ENCODE results near the gene RFC1. TPM values are rescaled to one million over a fixed set of nuclear protein-coding genes. Genes with fewer than 3 reads are reported as not detected.

RFC1 gene
- total and polyA plus RNA-seq, 11 donors: 5.3 to 31.2 (median 23.1) TPM

DNA sequence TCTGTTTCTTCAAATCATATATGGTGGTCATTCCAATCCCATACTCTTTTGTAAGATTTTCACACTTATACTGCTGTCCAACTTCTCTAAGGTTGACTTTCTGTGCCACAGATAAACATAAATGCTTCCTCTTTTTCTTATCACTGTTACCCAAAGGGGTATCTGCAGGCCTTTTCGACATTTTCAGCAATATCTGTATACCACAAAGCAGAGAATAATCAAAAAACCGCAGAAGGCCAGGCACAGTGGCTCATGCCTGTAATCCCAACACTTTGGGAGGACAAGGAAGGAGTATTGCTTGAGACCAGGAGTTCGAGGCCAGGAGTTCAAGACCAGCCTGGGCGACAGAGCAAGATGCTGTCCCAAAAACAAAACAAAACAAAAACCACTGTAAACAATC is 3.1 kb upstream of the RFC1 start:
- ATAC-seq (no peak), DNase-seq (no peak)
- Histone ChIP-seq H3K9me3 (no peaks in the 10 kb centered on the region), H3K27me3 (no peaks in the 10 kb centered on the region), H3K4me1 (peaks cover 0 to 20% (median 14%) of the 10 kb centered on the region in 12 donors), H3K4me3 (no peak overlapping the region), H3K36me3 (no peaks in the 10 kb centered on the region), H3K27ac (no peak overlapping the region)
- intact Hi-C loops (cut with DNase I): loop anchor here in 3 of 10 donors (5.0 to 10.0 kb wide), 3 partner anchors 86 to 266 kb away; partner anchors contain the start of genes LIAS (in 1 of the 3), RPL9 (in 1 of the 3), SMIM14 (in 1 of the 3) and WDR19 (in 1 of the 3)
- TF ChIP-seq, protein P1, sequence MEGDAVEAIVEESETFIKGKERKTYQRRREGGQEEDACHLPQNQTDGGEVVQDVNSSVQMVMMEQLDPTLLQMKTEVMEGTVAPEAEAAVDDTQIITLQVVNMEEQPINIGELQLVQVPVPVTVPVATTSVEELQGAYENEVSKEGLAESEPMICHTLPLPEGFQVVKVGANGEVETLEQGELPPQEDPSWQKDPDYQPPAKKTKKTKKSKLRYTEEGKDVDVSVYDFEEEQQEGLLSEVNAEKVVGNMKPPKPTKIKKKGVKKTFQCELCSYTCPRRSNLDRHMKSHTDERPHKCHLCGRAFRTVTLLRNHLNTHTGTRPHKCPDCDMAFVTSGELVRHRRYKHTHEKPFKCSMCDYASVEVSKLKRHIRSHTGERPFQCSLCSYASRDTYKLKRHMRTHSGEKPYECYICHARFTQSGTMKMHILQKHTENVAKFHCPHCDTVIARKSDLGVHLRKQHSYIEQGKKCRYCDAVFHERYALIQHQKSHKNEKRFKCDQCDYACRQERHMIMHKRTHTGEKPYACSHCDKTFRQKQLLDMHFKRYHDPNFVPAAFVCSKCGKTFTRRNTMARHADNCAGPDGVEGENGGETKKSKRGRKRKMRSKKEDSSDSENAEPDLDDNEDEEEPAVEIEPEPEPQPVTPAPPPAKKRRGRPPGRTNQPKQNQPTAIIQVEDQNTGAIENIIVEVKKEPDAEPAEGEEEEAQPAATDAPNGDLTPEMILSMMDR (IDR thresholded peaks at IDR 0.05): no peak
- no peak for TF ChIP-seq POLR2A (IDR thresholded peaks at IDR 0.05)
- 57 to 70% (median 65%) methylated on average over 4 of the region's 4 CpGs for WGBS, 4 donors

DNA sequence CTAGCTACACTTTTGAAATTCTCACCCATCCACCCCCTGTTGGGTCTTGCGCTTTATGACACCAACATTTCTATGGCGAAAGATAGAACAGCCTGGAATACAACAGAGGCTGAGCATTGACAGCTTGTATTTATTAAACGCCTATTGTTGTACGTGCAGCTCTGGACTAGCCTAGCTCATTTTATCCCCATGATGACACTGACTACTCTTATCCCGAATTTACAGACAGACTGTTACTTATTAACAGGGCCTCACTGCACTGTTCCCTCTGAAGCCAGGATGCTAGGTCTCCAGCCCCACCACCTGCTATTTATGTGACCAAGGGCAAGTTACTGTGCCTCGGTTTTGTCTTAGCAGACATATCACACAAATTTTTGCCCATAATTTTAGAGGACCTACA is 1.0 kb upstream of the RFC1 start:
- intact Hi-C loops (cut with DNase I): loop anchor here in 3 of 10 donors (5.0 to 10.0 kb wide), 3 partner anchors 88 to 268 kb away; partner anchors contain the start of genes LIAS (in 1 of the 3), RPL9 (in 1 of the 3), SMIM14 (in 1 of the 3) and WDR19 (in 1 of the 3)
- no peak for TF ChIP-seq POLR2A (IDR thresholded peaks at IDR 0.05)
- TF ChIP-seq, protein P1 (IDR thresholded peaks at IDR 0.05): no peak
- 92 to 97% (median 95%) methylated on average over 6 of the region's 6 CpGs for WGBS, 4 donors
- H3K9me3 ChIP-seq: no peaks in the 10 kb centered on the region
- H3K36me3 ChIP-seq: no peaks in the 10 kb centered on the region
- H3K4me1 ChIP-seq: peaks cover 0 to 28% (median 15%) of the 10 kb centered on the region in 12 donors
- no peak overlapping the region for H3K27ac ChIP-seq
- no peak for ATAC-seq
- H3K4me3 ChIP-seq: no peak overlapping the region
- DNase-seq: no peak
- no peaks in the 10 kb centered on the region for H3K27me3 ChIP-seq

DNA sequence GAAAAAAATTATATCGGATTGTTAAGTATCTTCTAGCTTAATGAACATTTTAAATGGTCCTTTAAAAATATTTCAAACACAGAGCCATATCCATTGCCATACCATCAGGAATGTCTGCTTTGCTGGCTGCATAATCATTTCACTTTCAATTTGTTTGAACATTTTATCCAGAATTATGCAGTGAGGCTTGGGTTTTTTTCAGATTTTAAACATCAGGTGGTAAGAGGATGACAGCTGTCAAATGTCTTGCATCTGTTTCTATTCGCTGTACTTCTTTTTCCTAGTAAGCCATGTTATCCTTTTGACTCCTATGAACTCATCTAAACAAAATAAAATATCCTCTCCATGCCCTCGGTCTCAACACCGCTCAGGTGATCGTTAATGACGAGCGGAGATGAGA is 802 bp downstream of the RFC1 start:
- intact Hi-C loops (cut with DNase I): loop anchor here in 3 of 10 donors (5.0 to 10.0 kb wide), 3 partner anchors 89 to 269 kb away; partner anchors contain the start of genes LIAS (in 1 of the 3), RPL9 (in 1 of the 3), SMIM14 (in 1 of the 3) and WDR19 (in 1 of the 3)
- Histone ChIP-seq H3K27ac (peak overlapping the region in 8 of 12 donors; percentile 32 to 89 (median 78)), H3K36me3 (no peaks in the 10 kb centered on the region), H3K27me3 (no peaks in the 10 kb centered on the region), H3K9me3 (no peaks in the 10 kb centered on the region), H3K4me3 (peak overlapping the region; percentile 68 to 98 (median 86)), H3K4me1 (peaks cover 0 to 28% (median 15%) of the 10 kb centered on the region in 12 donors)
- DNase-seq: no peak
- no peak for ATAC-seq
- TF ChIP-seq, protein P1 (IDR thresholded peaks at IDR 0.05): no peak
- no peak for TF ChIP-seq POLR2A (IDR thresholded peaks at IDR 0.05)
- 6 to 10% (median 7%) methylated on average over 7 of the region's 7 CpGs for WGBS, 4 donors

DNA sequence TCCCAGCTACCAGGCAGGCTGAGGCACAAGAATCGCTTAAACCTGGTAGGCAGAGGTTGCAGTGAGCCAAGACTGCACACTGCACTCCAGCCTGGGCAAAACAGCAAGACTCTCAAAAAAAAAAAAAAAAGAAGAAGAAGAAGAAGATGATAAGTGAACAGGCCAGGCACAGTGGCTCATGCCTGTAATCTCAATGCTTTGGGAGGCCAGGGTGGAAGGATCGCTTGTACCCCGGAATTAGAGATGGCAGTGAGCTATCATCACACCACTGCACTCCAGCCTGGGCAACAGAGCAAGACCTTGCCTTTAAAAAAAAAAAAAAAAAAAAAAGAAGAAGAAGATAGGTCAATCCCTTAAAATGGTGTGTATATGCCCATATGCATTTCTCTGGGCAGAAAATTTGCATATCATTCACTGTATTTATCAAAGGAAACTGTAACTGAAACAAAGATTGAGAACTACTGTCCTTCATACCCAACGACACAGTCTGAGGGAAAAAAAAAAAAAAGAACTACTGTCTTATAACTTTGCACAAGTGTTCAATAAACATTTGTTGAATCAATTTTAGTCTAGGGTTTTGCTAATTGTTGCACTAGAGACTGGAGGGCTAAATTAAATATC is 2.3 kb downstream of the RFC1 start:
- Histone ChIP-seq H3K27ac (no peak overlapping the region), H3K4me3 (no peak overlapping the region), H3K27me3 (no peaks in the 10 kb centered on the region), H3K4me1 (peaks cover 0 to 28% (median 15%) of the 10 kb centered on the region in 12 donors), H3K36me3 (no peaks in the 10 kb centered on the region), H3K9me3 (no peaks in the 10 kb centered on the region)
- TF ChIP-seq, protein P1 (IDR thresholded peaks at IDR 0.05): no peak
- TF ChIP-seq POLR2A (IDR thresholded peaks at IDR 0.05): no peak
- no peak for ATAC-seq
- 88 to 92% (median 90%) methylated on average over 4 of the region's 4 CpGs for WGBS, 4 donors
- intact Hi-C loops (cut with DNase I): loop anchor here in 2 of 10 donors (10.0 kb wide), 2 partner anchors 91 to 271 kb away; partner anchors contain the start of genes LIAS (in 1 of the 2), RPL9 (in 1 of the 2) and SMIM14 (in 1 of the 2)
- DNase-seq: no peak
